Measurements from ENCODE around the gene SPINK8. TPM values are rescaled to one million over a fixed set of nuclear protein-coding genes. Genes with fewer than 3 reads are reported as not detected.

SPINK8 gene
- total and polyA plus RNA-seq, 12 donors, result not detected

GRCh38 chr3:48314542-48314941, 18.9 kb downstream of the SPINK8 start:
- no peak overlapping the region for H3K27ac ChIP-seq
- intact Hi-C loops (cut with DNase I), result no loop called here
- TF ChIP-seq POLR2A (IDR thresholded peaks at IDR 0.05), result no peak
- TF ChIP-seq, protein P1, sequence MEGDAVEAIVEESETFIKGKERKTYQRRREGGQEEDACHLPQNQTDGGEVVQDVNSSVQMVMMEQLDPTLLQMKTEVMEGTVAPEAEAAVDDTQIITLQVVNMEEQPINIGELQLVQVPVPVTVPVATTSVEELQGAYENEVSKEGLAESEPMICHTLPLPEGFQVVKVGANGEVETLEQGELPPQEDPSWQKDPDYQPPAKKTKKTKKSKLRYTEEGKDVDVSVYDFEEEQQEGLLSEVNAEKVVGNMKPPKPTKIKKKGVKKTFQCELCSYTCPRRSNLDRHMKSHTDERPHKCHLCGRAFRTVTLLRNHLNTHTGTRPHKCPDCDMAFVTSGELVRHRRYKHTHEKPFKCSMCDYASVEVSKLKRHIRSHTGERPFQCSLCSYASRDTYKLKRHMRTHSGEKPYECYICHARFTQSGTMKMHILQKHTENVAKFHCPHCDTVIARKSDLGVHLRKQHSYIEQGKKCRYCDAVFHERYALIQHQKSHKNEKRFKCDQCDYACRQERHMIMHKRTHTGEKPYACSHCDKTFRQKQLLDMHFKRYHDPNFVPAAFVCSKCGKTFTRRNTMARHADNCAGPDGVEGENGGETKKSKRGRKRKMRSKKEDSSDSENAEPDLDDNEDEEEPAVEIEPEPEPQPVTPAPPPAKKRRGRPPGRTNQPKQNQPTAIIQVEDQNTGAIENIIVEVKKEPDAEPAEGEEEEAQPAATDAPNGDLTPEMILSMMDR (IDR thresholded peaks at IDR 0.05), result no peak

GRCh38 chr3:48306860-48307530, 26.5 kb downstream of the SPINK8 start:
- no peak overlapping the region for H3K4me3 ChIP-seq
- intact Hi-C loops (cut with DNase I), result no loop called here
- no peak overlapping the region for H3K27ac ChIP-seq
- H3K9me3 ChIP-seq (replicated peaks in 1 of 3), result peaks cover 0 to 5% (median 0%) of the 10 kb centered on the region in 3 donors
- no peak for TF ChIP-seq POLR2A (IDR thresholded peaks at IDR 0.05)
- TF ChIP-seq, protein P1 (IDR thresholded peaks at IDR 0.05), result no peak
- no peaks in the 10 kb centered on the region for H3K27me3 ChIP-seq
- 51 to 55% (median 54%) methylated on average over 4 of the region's 4 CpGs for WGBS, 4 donors
- H3K36me3 ChIP-seq (replicated peaks in 1 of 2), result no peaks in the 10 kb centered on the region
- no peak for DNase-seq
- H3K4me1 ChIP-seq (replicated peaks in 1 of 2), result peaks cover under 1 to 3% of the 10 kb centered on the region in 2 donors

More at GRCh38 chr3:48314542-48314941, 18.9 kb downstream of the SPINK8 start:
- no peaks in the 10 kb centered on the region for H3K27me3 ChIP-seq
- H3K4me1 ChIP-seq (replicated peaks in 1 of 2), result no peaks in the 10 kb centered on the region
- peaks cover 0 to 10% (median 4%) of the 10 kb centered on the region in 3 donors for H3K9me3 ChIP-seq (replicated peaks in 1 of 3)
- no peaks in the 10 kb centered on the region for H3K36me3 ChIP-seq (replicated peaks in 1 of 2)
- H3K4me3 ChIP-seq, result no peak overlapping the region
- DNase-seq, result no peak

- WGBS, 4 donors, result 59 to 68% (median 66%) methylated on average over 2 of the region's 2 CpGs
- Histone ChIP-seq H3K4me3 (no peak overlapping the region), H3K27me3 (no peaks in the 10 kb centered on the region), H3K4me1 (replicated peaks in 1 of 2) (peaks cover 6 to 7% of the 10 kb centered on the region in 2 donors), H3K27ac (no peak overlapping the region), H3K9me3 (replicated peaks in 1 of 3) (peaks cover 0 to 5% (median 0%) of the 10 kb centered on the region in 3 donors), H3K36me3 (replicated peaks in 1 of 2) (no peaks in the 10 kb centered on the region)
- no peak for TF ChIP-seq POLR2A (IDR thresholded peaks at IDR 0.05)
- TF ChIP-seq, protein P1 (IDR thresholded peaks at IDR 0.05), result no peak
- intact Hi-C loops (cut with DNase I), result no loop called here
- DNase-seq, result no peak
Observed at GRCh38 chr3:48306290-48306689, 27.2 kb downstream of the SPINK8 start.

DNA sequence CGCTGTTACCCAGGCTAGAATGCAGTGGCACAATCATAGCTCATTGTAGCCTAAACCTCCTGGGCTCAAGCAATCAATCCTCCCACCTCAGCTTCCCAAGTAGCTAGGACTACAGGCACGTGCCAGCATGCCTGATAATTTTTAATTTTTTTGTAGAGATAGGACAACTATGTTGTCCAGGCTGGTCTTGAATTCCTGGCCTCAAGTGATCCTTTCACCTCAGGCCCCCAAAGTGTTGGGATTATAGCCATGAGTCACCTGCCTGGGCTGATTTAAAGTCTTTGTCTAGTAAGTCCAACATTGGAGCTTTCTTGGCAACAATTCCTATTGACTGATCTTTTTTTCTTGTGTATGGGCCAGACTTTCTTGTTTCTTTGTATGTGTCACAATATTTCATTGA, 28.1 kb downstream of the SPINK8 start:
- WGBS, 4 donors, result 67 to 79% (median 74%) methylated on average over 2 of the region's 2 CpGs
- H3K4me1 ChIP-seq (replicated peaks in 1 of 2), result peaks cover 6 to 14% of the 10 kb centered on the region in 2 donors
- TF ChIP-seq, protein P1 (IDR thresholded peaks at IDR 0.05), result no peak
- no peak for TF ChIP-seq POLR2A (IDR thresholded peaks at IDR 0.05)

More for the DNA sequence above, 28.1 kb downstream of the SPINK8 start:
- intact Hi-C loops (cut with DNase I), result no loop called here
- Histone ChIP-seq H3K4me3 (no peak overlapping the region), H3K27me3 (no peaks in the 10 kb centered on the region), H3K36me3 (replicated peaks in 1 of 2) (no peaks in the 10 kb centered on the region), H3K9me3 (replicated peaks in 1 of 3) (peaks cover 0 to 5% (median 0%) of the 10 kb centered on the region in 3 donors), H3K27ac (no peak overlapping the region)
- no peak for DNase-seq

Measured in adrenal gland (tissue), 12 donors.